ENCODE data around the gene ARHGDIA.

DNA sequence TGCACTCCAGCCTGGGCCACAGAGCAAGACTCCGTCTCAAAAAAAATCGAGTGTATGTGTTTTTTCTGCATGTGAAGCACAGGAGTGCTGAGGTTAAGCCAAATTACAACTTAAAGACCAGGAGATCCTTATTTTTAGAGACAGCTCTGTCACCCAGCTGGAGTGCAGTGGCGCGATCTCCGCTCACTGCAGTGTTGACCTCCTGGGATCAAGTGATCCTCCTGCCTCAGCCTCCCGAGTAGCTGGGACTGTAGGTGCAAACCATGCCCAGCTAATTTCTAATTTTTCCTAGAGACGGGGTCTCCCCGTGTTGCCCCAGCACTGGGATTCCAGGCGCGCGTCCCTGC is 28.8 kb downstream of the ARHGDIA start:
- TF ChIP-seq POLR2AphosphoS5 (IDR thresholded peaks at IDR 0.05) (no peak), POLR2A (IDR thresholded peaks at IDR 0.05) (no peak)
- TF ChIP-seq, protein P1, sequence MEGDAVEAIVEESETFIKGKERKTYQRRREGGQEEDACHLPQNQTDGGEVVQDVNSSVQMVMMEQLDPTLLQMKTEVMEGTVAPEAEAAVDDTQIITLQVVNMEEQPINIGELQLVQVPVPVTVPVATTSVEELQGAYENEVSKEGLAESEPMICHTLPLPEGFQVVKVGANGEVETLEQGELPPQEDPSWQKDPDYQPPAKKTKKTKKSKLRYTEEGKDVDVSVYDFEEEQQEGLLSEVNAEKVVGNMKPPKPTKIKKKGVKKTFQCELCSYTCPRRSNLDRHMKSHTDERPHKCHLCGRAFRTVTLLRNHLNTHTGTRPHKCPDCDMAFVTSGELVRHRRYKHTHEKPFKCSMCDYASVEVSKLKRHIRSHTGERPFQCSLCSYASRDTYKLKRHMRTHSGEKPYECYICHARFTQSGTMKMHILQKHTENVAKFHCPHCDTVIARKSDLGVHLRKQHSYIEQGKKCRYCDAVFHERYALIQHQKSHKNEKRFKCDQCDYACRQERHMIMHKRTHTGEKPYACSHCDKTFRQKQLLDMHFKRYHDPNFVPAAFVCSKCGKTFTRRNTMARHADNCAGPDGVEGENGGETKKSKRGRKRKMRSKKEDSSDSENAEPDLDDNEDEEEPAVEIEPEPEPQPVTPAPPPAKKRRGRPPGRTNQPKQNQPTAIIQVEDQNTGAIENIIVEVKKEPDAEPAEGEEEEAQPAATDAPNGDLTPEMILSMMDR (IDR thresholded peaks at IDR 0.05) = no peak
